Measurements from ENCODE around the gene CD48.
A peak's percentile ranks its signal among the peaks of the same experiment; 100 is the strongest.

Gene CD48

GRCh38 chr1:160647329-160647720 lies 64.3 kb downstream of the CD48 start:
- H3K27me3 ChIP-seq = no peaks in the 10 kb centered on the region
- peak overlapping the region; percentile 72 for H3K4me3 ChIP-seq
- H3K4me2 ChIP-seq = peak overlapping the region; percentile 95
- peaks cover 21% of the 10 kb centered on the region; the same call in 1 of the 2 replicates for H3K36me3 ChIP-seq
- peaks cover 76% of the 10 kb centered on the region for H3K4me1 ChIP-seq
- H4K20me1 ChIP-seq = peaks cover 5% of the 10 kb centered on the region; the same call in 1 of the 2 replicates
- H3K27ac ChIP-seq = peak overlapping the region; percentile 90
- TF ChIP-seq Cebpa-rat (IDR thresholded peaks at IDR 0.05) = no peak
- H3K9ac ChIP-seq = peak overlapping the region; percentile 93
- no peaks in the 10 kb centered on the region; the same call in 1 of the 2 replicates for H3K9me3 ChIP-seq

GRCh38 chr1:160646711-160647328 lies 64.8 kb downstream of the CD48 start, which contains the start of gene SLAMF1:
Gene SLAMF1, minus strand, starts transcription at chr1:160647044. Its CDS starts 99 bp downstream, at chr1:160646945.
- H4K20me1 ChIP-seq = peaks cover 5% of the 10 kb centered on the region; the same call in 1 of the 2 replicates
- peaks cover 76% of the 10 kb centered on the region for H3K4me1 ChIP-seq
- TF ChIP-seq Cebpa-rat (IDR thresholded peaks at IDR 0.05) = no peak
- peaks cover 21% of the 10 kb centered on the region; the same call in 1 of the 2 replicates for H3K36me3 ChIP-seq
- peak within 1 kb of the TSS; percentile 72 for H3K4me3 ChIP-seq
- no peaks in the 10 kb centered on the region for H3K27me3 ChIP-seq
- H3K27ac ChIP-seq = peak within 1 kb of the TSS; percentile 90
- H3K9ac ChIP-seq = peak within 1 kb of the TSS; percentile 93
- H3K9me3 ChIP-seq = no peaks in the 10 kb centered on the region; the same call in 1 of the 2 replicates
- H3K4me2 ChIP-seq = peak within 1 kb of the TSS; percentile 95

GRCh38 chr1:160646180-160646579 lies 65.4 kb downstream of the CD48 start:
- H3K4me3 ChIP-seq = peak overlapping the region; percentile 72
- peaks cover 5% of the 10 kb centered on the region; the same call in 1 of the 2 replicates for H4K20me1 ChIP-seq
- H3K9me3 ChIP-seq = no peaks in the 10 kb centered on the region; the same call in 1 of the 2 replicates
- H3K9ac ChIP-seq = peak overlapping the region; percentile 93
- H3K27ac ChIP-seq = peak overlapping the region; percentile 90
- peaks cover 76% of the 10 kb centered on the region for H3K4me1 ChIP-seq
- peak overlapping the region; percentile 95 for H3K4me2 ChIP-seq
- H3K27me3 ChIP-seq = no peaks in the 10 kb centered on the region
- peaks cover 21% of the 10 kb centered on the region; the same call in 1 of the 2 replicates for H3K36me3 ChIP-seq
- no peak for TF ChIP-seq Cebpa-rat (IDR thresholded peaks at IDR 0.05)

GRCh38 chr1:160645386-160646130 lies 66.1 kb downstream of the CD48 start:
- no peak for TF ChIP-seq Cebpa-rat (IDR thresholded peaks at IDR 0.05)
- H3K27me3 ChIP-seq = no peaks in the 10 kb centered on the region
- peak overlapping the region; percentile 93 for H3K9ac ChIP-seq
- H3K27ac ChIP-seq = peak overlapping the region; percentile 90
- H3K4me2 ChIP-seq = peak overlapping the region; percentile 95
- peaks cover 5% of the 10 kb centered on the region; the same call in 1 of the 2 replicates for H4K20me1 ChIP-seq
- H3K36me3 ChIP-seq = peaks cover 25% of the 10 kb centered on the region; the same call in 1 of the 2 replicates
- peaks cover 76% of the 10 kb centered on the region for H3K4me1 ChIP-seq
- H3K9me3 ChIP-seq = no peaks in the 10 kb centered on the region; the same call in 1 of the 2 replicates
- H3K4me3 ChIP-seq = peak overlapping the region; percentile 72

GRCh38 chr1:160644399-160644798 lies 67.2 kb downstream of the CD48 start:
- Histone ChIP-seq H3K27ac (peak overlapping the region; percentile 90), H3K4me1 (peaks cover 76% of the 10 kb centered on the region), H3K4me3 (peak overlapping the region; percentile 72), H3K27me3 (no peaks in the 10 kb centered on the region), H3K4me2 (peak overlapping the region; percentile 95), H3K9ac (peak overlapping the region; percentile 93), H3K36me3 (peaks cover 31% of the 10 kb centered on the region; the same call in 1 of the 2 replicates), H4K20me1 (peaks cover 5% of the 10 kb centered on the region; the same call in 1 of the 2 replicates), H3K9me3 (no peaks in the 10 kb centered on the region; the same call in 1 of the 2 replicates)
- no peak for TF ChIP-seq Cebpa-rat (IDR thresholded peaks at IDR 0.05)

- Histone ChIP-seq H3K9me3 (no peaks in the 10 kb centered on the region), H3K9ac (peak overlapping the region; percentile 93), H3K27me3 (no peaks in the 10 kb centered on the region), H3K4me2 (peak overlapping the region; percentile 95), H4K20me1 (peaks cover 16% of the 10 kb centered on the region; the same call in 1 of the 2 replicates), H3K4me3 (peak overlapping the region; percentile 72), H3K4me1 (peaks cover 76% of the 10 kb centered on the region), H3K36me3 (peaks cover 41% of the 10 kb centered on the region), H3K27ac (peak overlapping the region; percentile 90)
- TF ChIP-seq Cebpa-rat (IDR thresholded peaks at IDR 0.05) = no peak
These were observed 68.5 kb downstream of the CD48 start for GRCh38 chr1:160643138-160643537.

GRCh38 chr1:160642281-160642644 lies 69.4 kb downstream of the CD48 start:
- H3K36me3 ChIP-seq = peaks cover 49% of the 10 kb centered on the region
- peak overlapping the region; percentile 95 for H3K4me2 ChIP-seq
- peak overlapping the region; percentile 90 for H3K27ac ChIP-seq
- H3K9me3 ChIP-seq = no peaks in the 10 kb centered on the region
- TF ChIP-seq Cebpa-rat (IDR thresholded peaks at IDR 0.05) = no peak
- no peaks in the 10 kb centered on the region for H3K27me3 ChIP-seq
- peak overlapping the region; percentile 93 for H3K9ac ChIP-seq
- H4K20me1 ChIP-seq = peaks cover 21% of the 10 kb centered on the region; the same call in 1 of the 2 replicates
- peaks cover 76% of the 10 kb centered on the region for H3K4me1 ChIP-seq
- H3K4me3 ChIP-seq = peak overlapping the region; percentile 72

- Histone ChIP-seq H3K9ac (peak overlapping the region; percentile 93), H3K27ac (peak overlapping the region; percentile 90)
These were observed 70.0 kb downstream of the CD48 start for GRCh38 chr1:160641323-160642280.

More at GRCh38 chr1:160641323-160642280, 70.0 kb downstream of the CD48 start:
- peak overlapping the region; percentile 95 for H3K4me2 ChIP-seq
- TF ChIP-seq Cebpa-rat (IDR thresholded peaks at IDR 0.05) = peak; percentile 84
- peaks cover 21% of the 10 kb centered on the region; the same call in 1 of the 2 replicates for H4K20me1 ChIP-seq
- H3K4me3 ChIP-seq = peak overlapping the region; percentile 72
- H3K9me3 ChIP-seq = no peaks in the 10 kb centered on the region
- peaks cover 80% of the 10 kb centered on the region for H3K4me1 ChIP-seq
- H3K36me3 ChIP-seq = peaks cover 56% of the 10 kb centered on the region
- H3K27me3 ChIP-seq = no peaks in the 10 kb centered on the region
